ENCODE results near the gene CAMKMT.

DNA sequence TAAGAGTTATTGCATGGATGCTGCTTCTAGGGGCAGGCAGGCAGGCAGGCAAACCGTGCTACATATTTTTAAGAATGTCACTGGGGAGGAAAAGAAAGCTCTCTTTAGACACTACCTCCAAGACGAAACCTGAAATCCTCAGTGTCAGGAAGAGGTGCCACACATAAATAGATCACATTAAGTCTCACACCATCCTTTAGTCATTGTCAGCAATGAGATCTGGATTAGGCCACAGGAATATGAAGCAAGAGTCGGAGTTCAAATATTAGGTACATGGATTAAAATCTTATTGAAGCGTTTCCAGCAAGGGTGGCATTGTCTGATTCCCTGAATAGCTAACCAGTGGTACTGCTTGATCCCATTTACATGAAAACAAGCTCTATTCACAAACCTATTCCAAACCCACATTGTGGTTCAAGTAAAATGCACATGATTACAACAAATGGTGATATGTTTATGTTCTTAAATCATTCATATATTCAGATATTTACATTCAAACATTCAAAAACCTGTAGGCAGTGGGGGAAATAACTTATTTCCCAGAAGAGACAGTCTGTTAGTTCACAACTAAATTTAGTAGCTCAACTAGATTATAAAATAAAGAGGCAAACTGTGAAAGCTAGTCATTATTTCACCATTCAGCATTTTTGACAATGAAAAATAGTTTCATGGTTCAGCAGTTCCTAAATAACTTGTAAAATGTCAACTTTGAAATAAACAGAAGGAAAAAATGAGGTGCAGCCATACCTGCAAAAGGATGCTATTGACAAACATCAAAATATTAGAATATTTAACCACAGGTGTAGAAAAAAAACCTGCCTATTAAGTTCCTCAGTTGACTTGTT lies 384.4 kb downstream of the CAMKMT start:
- TF ChIP-seq, protein P1, sequence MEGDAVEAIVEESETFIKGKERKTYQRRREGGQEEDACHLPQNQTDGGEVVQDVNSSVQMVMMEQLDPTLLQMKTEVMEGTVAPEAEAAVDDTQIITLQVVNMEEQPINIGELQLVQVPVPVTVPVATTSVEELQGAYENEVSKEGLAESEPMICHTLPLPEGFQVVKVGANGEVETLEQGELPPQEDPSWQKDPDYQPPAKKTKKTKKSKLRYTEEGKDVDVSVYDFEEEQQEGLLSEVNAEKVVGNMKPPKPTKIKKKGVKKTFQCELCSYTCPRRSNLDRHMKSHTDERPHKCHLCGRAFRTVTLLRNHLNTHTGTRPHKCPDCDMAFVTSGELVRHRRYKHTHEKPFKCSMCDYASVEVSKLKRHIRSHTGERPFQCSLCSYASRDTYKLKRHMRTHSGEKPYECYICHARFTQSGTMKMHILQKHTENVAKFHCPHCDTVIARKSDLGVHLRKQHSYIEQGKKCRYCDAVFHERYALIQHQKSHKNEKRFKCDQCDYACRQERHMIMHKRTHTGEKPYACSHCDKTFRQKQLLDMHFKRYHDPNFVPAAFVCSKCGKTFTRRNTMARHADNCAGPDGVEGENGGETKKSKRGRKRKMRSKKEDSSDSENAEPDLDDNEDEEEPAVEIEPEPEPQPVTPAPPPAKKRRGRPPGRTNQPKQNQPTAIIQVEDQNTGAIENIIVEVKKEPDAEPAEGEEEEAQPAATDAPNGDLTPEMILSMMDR (conservative IDR thresholded peaks at IDR 0.05; ENCODE audit: low read depth, low read length) = no peak
- TF ChIP-seq EZH2 (IDR thresholded peaks at IDR 0.05; ENCODE audit: low read length, unreplicated experiment) (no peak), EZH2phosphoT487 (IDR thresholded peaks at IDR 0.05; ENCODE audit: borderline replicate concordance, low read length) (no peak)

Measured in PC-3 (cell line).